GM21786 (cell line): ENCODE results near the gene CD1B.
"Not testable (repeated sequence)": the region's sequence is repeated elsewhere in the genome, so short reads cannot be mapped to it uniquely, and the experiment has no call there.

Experiments used
- ATAC-seq: cut with Tn5 transposase; IDR thresholded peaks from one replicate; pipeline ENCODE4 v1.9.1; 2021; ENCODE audit not compliant: unreplicated experiment

CD1B gene

DNA sequence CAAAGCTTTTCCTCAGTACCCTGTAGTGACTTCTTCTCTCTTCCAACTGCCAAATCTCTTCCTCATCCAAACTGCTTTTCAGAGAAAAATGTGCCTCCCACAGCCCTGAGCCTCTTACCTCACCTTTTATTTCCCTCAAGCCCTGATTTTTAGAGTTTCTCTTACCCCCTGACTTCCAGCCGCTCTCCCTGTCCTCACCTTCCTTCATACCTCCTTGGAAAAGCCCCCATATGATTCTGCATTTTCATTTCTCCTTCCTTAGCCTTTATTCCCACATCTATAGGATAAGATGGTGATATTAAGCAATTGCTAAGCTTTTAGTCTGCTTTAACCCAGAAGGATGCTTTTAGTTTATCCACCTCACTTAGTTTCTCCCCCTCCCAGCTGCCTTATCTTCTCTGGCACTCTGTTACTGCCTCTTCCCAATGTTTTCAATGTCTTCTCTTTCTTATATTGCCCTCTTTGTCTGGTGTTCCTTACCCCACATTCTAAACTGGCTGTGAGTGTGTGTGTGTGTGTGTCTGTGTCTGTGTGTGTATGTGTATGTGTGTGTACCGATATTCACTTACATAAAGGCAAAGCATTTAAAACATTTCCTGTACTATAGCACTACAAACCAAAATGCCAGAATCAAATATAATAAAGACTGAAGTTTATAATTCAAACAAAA is at the start of gene CD1B:
Gene CD1B (minus strand): TSS at position 51 of the 670 bp plus-strand sequence. CDS start 108 bp downstream, outside the sequence.
- no peak for ATAC-seq

DNA sequence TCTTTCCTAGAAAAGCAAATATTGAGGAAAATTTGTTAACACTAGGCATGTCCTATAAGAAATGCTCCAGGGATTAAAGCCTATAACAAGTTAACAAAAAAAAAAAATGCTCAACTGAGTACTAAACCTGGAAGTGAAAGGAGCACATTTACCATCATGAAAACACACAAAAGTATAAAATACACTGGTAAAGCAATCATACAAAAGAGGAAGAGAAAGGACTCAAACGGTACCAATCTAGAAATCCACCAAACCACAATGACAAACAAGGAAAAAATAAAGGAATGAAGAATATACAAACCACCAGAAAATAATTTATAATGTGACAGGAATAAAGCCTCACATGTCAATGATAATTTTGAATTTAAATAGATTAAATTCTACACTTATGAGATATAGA is 43.5 kb upstream of the CD1B start:
- no peak for ATAC-seq

DNA sequence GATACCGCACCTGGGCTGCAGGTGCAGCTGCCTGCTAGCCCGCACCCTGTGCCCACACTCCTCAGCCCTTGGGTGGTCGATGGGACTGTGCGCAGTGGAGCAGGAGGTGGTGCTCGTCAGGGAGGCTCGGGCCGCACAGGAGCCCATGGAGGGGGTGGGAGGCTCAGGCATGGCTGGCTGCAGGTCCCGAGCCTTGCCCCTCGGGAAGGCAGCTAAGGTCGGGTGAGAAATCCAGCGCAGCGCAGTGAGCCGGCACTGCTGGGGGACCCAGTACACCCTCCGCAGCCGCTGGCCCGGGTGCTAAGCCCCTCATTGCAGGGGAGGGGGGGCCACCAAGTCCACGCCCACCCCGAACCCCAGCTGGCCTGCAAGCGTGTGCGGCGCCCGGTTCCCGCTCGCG is 42.8 kb upstream of the CD1B start:
- ATAC-seq: not testable (repeated sequence)

DNA sequence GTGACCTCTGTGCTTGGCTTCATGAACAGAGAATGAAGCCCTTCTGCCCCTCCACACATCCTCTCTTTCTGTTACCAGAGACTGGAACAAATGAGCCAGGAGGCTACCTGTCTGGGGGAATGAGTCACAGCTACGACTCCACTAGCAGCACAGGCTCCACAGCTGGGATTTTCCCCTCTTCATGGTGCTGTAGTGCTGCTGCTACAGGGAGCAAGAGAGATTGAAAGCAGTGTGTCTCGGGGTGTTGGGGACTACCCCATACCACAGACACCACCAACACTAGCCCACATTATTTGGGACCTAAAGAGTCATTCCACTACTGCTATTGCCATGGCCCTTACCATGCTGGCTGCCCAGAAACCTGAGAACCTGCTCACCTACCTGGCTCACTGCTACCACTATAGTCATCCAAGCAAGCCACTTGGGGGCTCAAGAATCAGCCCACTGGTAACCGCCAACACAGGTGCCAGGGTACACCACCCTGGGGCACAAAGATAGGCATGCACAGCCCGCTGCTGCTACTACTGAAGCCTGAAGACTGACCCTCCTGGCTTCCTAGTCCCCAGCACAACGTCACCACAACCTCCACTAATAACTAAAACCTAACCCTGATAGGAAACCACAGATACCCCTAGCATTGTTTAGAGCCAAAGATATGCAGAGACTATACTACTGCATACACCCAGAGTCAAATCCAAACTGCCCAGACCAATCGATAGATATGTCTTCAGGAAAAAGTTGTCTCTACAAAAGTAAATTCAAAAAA is 40.0 kb upstream of the CD1B start:
- peak; percentile 97 for ATAC-seq

DNA sequence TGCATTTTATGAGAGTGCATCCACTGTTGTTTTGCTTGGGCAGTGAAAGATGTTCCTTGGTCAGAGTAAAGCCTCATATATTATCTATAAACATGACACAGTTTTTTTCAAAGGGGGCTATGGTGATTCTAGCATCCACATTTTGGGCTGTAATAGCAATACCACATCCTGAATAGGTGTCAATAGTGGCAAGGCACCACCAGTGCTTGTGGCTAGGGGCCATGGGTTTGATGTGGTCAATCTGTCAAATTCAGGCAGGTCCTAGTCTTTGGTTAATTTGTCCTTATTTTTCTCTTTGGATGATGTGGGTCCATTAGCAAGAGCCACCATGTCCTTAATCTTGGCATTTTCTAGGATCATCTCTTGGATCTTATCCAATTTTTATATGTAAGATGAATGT is 35.5 kb upstream of the CD1B start:
- no peak for ATAC-seq

DNA sequence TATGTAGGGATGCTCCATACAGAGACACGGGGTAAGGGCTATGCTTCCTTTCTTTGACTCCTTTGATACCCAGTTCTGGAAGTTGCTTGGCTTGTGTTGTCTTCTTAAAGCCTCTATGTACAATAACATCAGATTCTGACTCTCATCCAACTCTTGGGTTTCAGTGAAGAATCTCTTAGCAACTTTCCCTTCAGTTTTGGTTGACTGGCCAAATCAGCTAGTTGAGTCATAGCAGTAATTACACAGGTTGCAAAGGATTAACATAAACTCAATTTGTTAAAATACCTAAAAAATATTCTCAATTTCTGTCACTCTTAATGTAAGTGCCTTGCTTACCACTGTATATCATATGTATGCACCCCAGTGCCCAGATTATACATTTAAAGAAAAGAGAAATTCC is 31.6 kb upstream of the CD1B start:
- ATAC-seq: no peak

DNA sequence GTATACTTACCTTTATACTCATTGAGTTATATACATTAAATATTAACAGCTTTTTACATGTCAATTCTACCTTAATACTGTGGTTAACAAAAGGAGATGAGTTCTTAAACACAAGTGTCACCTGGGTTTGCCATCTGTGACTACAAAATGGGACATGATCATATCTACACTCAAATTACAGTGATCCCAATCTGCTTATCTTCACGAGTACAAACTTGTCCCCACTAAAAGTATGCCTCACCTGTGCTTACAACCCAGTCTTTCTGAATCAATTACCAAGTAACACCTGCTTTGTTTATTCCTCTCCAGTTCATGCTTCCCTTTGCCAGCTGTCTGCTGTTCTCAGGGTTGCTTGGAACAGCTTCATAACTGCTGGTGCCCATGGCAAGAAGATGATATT is 31.2 kb upstream of the CD1B start:
- ATAC-seq: no peak

DNA sequence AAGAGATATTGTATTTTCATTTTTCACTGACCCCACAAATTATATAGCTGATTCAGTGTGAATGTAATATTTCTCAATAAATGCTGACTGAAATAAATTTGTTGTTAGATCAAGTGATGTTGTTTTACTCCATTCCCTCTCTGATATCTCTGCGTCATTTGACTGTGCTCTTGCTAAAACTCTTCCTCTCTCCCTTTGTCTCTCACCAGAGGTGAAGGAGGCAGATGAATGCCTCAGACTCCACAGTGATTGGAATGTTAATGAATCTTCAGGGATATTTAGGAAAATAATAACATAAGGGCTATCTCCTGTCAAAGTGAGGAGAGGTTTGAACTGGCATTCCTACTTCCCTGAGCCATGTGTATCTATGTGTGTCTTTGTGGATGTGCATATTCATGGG is 26.1 kb upstream of the CD1B start:
- no peak for ATAC-seq

DNA sequence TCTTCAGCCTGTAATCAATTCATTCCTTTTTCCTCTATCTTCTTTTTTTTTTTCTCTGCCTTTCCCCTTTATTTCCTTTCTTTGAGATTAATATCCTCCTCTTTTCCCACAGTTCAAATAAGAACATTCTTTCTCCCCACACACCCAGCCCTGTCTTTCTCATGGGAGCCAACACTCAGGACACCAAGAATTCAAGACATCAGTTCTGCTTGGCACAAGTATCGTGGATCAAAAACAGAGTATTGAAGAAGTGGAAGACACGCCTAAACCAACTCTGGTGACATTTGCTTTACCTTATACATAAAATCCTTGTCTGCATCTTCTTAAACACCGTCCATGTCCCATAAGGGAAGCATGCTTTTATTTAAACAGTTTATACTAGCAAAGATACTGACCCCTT is 25.3 kb upstream of the CD1B start:
- no peak for ATAC-seq

DNA sequence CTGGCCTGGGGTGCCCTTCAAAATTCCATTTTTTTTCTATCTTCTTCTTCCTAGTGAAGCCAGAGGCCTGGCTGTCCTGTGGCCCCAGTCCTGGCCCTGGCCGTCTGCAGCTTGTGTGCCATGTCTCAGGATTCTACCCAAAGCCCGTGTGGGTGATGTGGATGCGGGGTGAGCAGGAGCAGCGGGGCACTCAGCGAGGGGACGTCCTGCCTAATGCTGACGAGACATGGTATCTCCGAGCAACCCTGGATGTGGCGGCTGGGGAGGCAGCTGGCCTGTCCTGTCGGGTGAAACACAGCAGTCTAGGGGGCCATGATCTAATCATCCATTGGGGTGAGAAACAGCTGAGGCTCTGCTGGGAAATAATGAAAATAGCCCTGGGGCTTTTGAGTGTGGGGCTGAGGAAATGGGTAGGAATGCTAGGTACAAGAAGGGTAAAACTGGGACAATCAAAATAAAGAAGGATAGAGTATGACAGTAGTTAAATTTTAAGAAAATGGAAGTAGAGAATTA is 24.5 kb upstream of the CD1B start:
- no peak for ATAC-seq

DNA sequence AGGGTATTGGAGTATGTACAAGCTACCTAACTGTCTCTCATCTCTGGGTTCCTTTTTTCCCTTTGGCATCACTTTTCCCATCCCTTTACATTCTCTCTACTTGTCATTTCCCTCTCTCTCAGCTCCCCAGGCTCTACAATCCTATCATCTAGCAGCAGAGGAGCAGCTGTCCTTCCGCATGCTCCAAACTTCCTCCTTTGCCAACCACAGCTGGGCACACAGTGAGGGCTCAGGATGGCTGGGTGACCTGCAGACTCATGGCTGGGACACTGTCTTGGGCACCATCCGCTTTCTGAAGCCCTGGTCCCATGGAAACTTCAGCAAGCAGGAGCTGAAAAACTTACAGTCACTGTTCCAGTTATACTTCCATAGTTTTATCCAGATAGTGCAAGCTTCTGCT is 22.9 kb upstream of the CD1B start:
- no peak for ATAC-seq

DNA sequence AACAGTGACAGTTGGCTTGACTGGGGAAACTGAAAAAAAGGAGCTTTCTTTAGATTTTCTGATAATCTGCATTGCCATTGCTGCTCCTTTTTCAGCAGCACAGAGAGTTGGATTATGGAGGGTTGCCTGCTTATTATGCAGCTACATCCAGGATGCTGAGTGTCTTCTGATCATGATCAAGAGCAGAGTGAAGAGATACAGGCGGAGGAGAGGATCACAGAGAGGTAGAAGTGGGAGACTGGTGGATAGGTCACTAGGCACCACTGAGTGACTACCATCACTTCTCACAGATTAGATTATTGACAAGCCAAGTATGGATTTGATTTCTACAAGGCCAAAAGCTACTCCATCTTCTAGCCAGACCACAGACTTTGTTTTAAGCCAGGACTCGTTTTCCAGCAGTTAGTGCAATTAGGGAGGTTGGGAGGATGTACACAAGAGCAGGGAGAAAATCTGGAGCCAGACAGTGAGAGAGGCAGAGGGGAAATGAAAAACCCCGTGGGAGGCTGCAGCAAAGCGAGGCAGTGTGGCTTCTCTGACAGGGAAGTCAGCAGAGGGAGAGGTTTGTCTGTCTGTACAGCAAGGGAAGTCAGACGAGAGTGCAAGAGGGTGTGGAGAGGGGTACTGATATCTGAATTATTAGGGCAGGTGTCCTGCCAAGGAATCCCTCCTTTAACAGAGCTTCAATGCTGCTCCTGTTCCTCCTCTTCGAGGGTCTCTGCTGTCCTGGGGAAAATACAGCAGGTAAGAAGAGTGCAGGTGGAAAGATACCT is 22.2 kb upstream of the CD1B start, which contains the start of gene CD1E:
Gene CD1E (plus strand): TSS at position 592 of the 773 bp plus-strand sequence. CDS start 95 bp downstream, at position 687.
- ATAC-seq: no peak

DNA sequence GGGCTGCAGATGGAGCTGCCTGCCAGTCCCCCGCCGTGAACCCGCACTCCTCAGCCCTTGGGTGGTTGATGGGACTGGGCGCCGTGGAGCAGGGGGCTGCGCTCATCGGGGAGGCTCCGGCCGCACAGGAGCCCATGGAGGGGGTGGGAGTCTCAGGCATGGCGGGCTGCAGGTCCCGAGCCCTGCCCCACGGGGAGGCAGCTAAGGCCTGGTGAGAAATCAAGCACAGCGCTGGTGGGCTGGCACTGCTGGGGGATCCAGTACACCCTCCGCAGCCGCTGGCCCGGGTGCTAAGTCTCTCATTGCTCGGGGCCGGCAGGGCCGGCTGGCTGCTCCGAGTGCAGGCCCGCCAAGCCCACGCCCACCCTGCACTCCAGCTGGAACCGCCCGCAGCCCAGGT is 17.6 kb upstream of the CD1B start:
- ATAC-seq: not testable (repeated sequence)

DNA sequence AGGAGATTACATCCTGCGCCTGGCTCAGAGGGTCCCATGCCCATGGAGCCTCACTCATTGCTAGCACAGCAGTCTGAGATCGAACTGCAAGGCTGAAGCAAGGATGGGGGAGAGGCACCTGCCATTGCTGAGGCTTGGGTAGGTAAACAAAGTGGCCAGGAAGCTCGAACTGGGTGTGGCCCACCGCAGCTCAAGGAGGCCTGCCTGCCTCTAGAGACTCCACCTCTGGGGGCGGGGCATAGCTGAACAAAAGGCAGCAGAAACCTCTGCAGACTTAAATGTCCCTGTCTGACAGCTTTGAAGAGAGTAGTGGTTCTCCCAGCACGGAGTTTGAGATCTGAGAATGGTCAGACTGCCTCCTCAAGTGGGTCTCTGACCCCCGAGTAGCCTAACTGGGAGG is 5.1 kb upstream of the CD1B start:
- ATAC-seq: not testable (repeated sequence)

DNA sequence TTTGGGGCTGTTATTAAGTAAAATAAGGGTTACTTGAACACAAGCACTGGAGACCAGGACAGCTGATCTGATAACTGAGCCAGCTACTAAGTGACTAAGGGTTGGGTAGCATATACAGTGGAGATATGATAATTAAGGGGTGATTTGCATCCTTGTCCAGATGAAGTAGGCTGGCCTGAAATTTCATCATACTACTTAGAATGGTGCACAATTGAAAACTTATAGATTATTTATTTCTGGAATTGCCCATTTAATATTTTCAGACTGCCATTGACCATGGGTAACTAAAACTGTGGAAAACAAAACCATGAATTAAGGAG is 3.8 kb upstream of the CD1B start:
- ATAC-seq: no peak

DNA sequence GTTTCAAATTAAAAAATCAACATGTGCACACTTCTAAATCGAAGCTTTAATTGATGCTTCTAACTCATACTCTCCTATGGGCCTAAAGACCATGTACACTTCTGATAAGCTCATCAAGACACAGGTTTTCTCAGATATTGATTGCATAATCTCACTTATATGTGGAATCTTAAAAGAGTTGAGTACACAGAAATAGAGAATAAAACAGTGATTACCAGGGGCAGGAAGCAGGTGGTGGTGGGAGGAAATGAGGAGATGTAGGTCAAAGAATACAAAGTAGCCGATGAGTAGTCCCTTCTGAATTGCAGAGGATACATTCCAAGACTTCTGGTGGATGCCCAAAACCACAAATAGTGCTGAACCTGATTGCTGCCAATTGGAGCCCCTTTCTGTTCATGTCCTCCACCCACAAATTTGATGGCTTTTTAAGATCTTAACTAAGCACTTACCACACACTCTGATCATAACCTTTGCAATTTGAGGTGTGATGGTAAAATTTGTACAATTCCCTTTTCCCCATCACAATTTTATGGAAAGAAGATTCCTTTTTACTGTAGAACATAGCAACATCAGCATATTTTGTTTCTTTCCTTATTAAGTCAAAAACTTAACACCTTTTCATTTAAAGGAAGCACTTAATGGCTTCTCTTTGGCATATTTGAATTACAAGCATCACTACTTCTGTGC is 3.3 kb upstream of the CD1B start:
- ATAC-seq: no peak

DNA sequence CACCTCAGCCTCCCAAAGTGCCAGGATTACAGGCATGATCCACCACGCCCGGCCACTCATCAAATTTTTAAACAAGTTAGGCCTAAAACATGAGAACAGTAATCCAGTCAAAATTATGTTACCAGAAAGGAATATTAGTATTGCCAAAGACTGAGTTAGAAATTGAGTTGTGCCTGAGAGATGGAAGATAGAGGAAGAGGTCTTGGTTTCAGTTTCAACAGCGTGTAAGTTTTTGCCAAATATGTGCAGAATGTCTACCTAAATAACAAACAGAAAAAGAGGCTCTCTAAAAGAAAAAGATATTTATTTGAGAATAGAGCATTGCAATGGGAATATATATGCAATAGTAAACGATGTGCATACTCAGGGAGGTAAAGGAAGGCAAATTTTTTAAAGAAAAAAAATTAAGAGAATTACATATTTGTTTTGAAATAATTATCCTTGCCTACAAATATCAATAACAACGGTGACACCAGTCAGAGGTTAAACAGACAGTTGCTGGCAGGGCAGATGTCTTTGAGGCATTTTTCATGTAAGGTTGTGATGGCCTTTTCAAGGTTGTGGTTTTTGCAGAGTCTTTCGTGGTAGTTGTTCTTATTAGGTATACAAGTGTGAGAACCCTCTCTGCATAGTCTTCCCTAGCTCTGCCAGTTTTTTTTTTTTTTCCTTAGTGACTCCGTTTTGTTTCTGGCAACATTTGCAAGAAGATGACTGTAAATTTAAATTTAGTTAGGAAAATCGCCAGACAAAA is 2.2 kb upstream of the CD1B start:
- ATAC-seq: no peak

DNA sequence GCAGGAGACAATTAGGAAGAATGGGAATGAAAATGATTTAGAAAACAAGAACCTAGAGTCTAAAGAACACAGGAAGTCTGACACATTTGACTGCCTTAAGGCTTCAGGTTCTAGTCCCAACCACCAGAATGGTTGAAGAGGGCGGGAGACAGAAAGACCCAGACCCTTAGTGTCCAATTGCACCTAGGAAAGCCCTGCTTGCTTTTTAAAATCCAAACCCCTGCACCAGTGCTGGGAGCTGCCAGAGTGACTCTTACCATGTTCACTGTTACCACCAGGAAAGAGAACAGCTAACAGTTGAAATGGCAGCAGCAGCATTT is 265 bp downstream of the CD1B start:
- ATAC-seq: no peak

DNA sequence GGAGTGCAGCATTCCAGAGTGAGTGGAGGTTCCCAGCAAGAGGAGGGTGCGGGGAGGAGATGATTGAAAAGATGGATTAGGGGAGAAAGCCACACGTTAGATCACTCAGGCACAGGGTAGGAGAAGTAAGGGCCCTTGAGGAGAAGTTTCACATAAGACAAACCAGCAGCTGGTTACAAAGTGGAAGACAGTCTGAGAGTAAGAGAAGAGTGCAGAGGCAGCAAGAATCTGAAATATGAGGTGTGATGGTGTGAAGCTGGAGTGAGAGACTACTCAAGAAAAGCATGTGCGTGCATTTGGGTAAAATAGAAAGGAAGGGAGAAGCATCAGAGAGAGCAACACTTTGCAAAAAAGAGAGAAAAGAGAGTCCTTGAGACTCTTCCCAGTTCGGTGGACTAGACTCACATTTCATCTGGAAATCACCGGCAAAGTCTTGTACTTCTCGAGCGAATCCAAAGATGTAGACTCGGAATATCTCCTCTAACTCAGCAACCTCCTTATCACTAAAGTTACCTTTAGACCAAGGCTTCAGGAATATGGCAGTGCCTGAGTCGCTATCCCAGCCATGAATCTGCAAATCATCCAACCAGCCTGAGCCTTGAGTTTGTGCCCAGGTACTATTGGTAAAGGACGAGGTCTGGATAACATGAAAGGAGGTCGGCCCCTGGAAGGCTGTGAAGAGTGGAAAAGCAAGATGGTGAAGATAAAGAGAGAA is 783 bp downstream of the CD1B start:
- no peak for ATAC-seq

DNA sequence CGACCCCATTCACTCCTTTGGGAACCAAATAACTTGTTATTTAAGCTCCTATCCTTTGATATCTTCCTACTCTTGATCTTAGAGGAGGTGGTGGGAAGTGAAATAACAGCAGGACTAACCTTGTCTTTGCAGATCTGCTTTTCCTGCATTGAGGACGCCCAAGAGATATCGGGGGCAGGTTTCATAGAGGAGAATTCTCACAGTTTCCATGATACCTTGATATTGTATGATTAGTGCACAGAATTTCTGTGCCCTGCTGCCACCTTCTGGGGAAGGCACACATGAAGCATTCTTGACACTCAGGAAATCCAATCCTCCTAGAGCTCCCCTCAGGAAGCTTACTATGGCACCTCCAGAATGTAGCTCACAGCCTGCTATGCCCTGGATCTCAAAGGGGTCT is 1.6 kb downstream of the CD1B start:
- no peak for ATAC-seq
